HepG2 (cell line): Measurements from ENCODE around the gene MYO1B. TPM values are rescaled to one million over a fixed set of nuclear protein-coding genes. Genes with fewer than 3 reads are reported as not detected.

Source experiments
- AKAP8 ChIP-seq: sonication (generic); formaldehyde crosslinking; IDR thresholded peaks from 2 replicates; pipeline ENCODE4 v1.5.1; 2020; ENCODE audit warnings: mild to moderate bottlenecking, missing genetic modification reagents
- ARHGAP35 ChIP-seq: sonication (generic); formaldehyde crosslinking; IDR thresholded peaks from 2 replicates; pipeline ENCODE4 v1.9.0; 2022; ENCODE audit warnings: mild to moderate bottlenecking, inconsistent platforms, moderate library complexity, missing genetic modification reagents, borderline replicate concordance
- ARID2 ChIP-seq: sonication (generic); formaldehyde crosslinking; IDR thresholded peaks from 2 replicates; pipeline ENCODE4 v1.8.1; 2022; ENCODE audit warnings: mild to moderate bottlenecking, missing genetic modification reagents, borderline replicate concordance
- CHD2 ChIP-seq: IDR thresholded peaks from 2 replicates; pipeline ENCODE4 v1.6.1; 2011; ENCODE audit warnings: low read depth, low read length, improper control_type of control experiment
- HDAC2 ChIP-seq: sonication (generic); formaldehyde crosslinking; IDR thresholded peaks from 2 replicates; pipeline ENCODE4 v1.4.0; 2020; ENCODE audit warnings: missing genetic modification reagents
- ISX ChIP-seq: sonication (generic); formaldehyde crosslinking; conservative IDR thresholded peaks from 2 replicates; pipeline ENCODE4 v1.5.0; 2020; ENCODE audit warnings: missing genetic modification reagents
- LCORL ChIP-seq, 2 experiments: fragments of 450-650 bp in 1 of 2; sonication (generic) in 1 of 2; formaldehyde crosslinking in 1 of 2; IDR thresholded peaks; 2 replicates each; pipeline versions ENCODE4 v1.5.0 to v1.6.1; 2017 to 2020; ENCODE audit warnings: antibody characterized with exemption in 1 of 2, missing genetic modification reagents in 1 of 2
- MXI1 ChIP-seq: IDR thresholded peaks from 3 replicates; pipeline ENCODE4 v1.6.1; 2012; ENCODE audit warnings: low read depth, low read length, inconsistent platforms, borderline replicate concordance
- SMARCE1 ChIP-seq: fragments of 450-650 bp; IDR thresholded peaks from 2 replicates; pipeline ENCODE4 v1.6.1; 2017; ENCODE audit warnings: borderline replicate concordance
- TCF12 ChIP-seq, 2 experiments: fragments of 450-650 bp in 1 of 2; sonication (generic) in 1 of 2; formaldehyde crosslinking in 1 of 2; IDR thresholded peaks; 2 replicates each; pipeline versions ENCODE4 v1.6.1 to v1.8.0; 2017 to 2022; ENCODE audit warnings: antibody characterized with exemption in 1 of 2, mild to moderate bottlenecking in 1 of 2, missing genetic modification reagents in 1 of 2, moderate library complexity in 1 of 2
- ZNF101 ChIP-seq: sonication (generic); formaldehyde crosslinking; IDR thresholded peaks from 2 replicates; pipeline ENCODE4 v1.4.0; 2020; ENCODE audit warnings: mild to moderate bottlenecking, low read depth, missing genetic modification reagents, borderline replicate concordance
- ZNF20 ChIP-seq: sonication (generic); formaldehyde crosslinking; IDR thresholded peaks from 2 replicates; pipeline ENCODE4 v1.4.0; 2020; ENCODE audit warnings: mild to moderate bottlenecking, moderate library complexity, missing genetic modification reagents
- ZNF234 ChIP-seq: sonication (generic); formaldehyde crosslinking; conservative IDR thresholded peaks from 2 replicates; pipeline ENCODE4 v1.5.1; 2020; ENCODE audit warnings: mild to moderate bottlenecking, missing genetic modification reagents
- ZNF670 ChIP-seq: sonication (generic); formaldehyde crosslinking; IDR thresholded peaks from 2 replicates; pipeline ENCODE4 v1.8.0; 2022; ENCODE audit warnings: mild to moderate bottlenecking, missing genetic modification reagents, borderline replicate concordance
- ZNF678 ChIP-seq: sonication (generic); formaldehyde crosslinking; IDR thresholded peaks from 2 replicates; pipeline ENCODE4 v1.4.0; 2020; ENCODE audit warnings: mild to moderate bottlenecking, missing genetic modification reagents
- ZNF703 ChIP-seq: sonication (generic); formaldehyde crosslinking; IDR thresholded peaks from 2 replicates; pipeline ENCODE4 v1.5.1; 2020; ENCODE audit warnings: missing genetic modification reagents, mild to moderate bottlenecking, moderate library complexity, borderline replicate concordance
- ZSCAN9 ChIP-seq: IDR thresholded peaks from 2 replicates; pipeline ENCODE4 v1.6.1; 2016; ENCODE audit warnings: borderline replicate concordance
- ZZZ3 ChIP-seq: sonication (generic); formaldehyde crosslinking; IDR thresholded peaks from 2 replicates; pipeline ENCODE4 v1.4.0; 2020; ENCODE audit warnings: missing genetic modification reagents, mild to moderate bottlenecking, borderline replicate concordance
- polyA plus RNA-seq, 8 experiments: library from polyadenylated mRNA; depleted of rRNA in 3 of 8; stranded (reverse) in 7 of 8; unstranded in 1 of 8; fragments of >200 nt; fragmentation: Illumina TruSeq in 4 of 8; extraction: Trizol in 4 of 8; gene quantifications; 2 replicates each; pipeline versions ENCODE4 v1.2.1 to v1.2.3, GENCODE V29; 2011 to 2016; ENCODE audit warnings: low read depth in 4 of 8, missing spikeins in 1 of 8, mixed read lengths in 1 of 8; ENCODE audit not compliant: insufficient read depth in 1 of 8
- total RNA-seq, 5 experiments: library from RNA; depleted of rRNA; stranded (reverse); fragments of >200 nt; fragmentation: Illumina TruSeq; extraction: Trizol; gene quantifications; 2 replicates each; pipeline ENCODE4 v1.2.3, GENCODE V29; 2016; ENCODE audit warnings: low read depth in 1 of 5
- TF ChIP-seq, protein P1 (sequence below): sonication (generic); formaldehyde crosslinking; IDR thresholded peaks from 2 replicates; pipeline ENCODE4 v1.5.0; 2020; ENCODE audit warnings: missing genetic modification reagents
- TF ChIP-seq, protein P2 (sequence below): sonication (generic); formaldehyde crosslinking; IDR thresholded peaks from 2 replicates; pipeline ENCODE4 v1.8.1; 2022; ENCODE audit warnings: mild to moderate bottlenecking, missing genetic modification reagents
- TF ChIP-seq, protein P3 (sequence below): sonication (generic); formaldehyde crosslinking; IDR thresholded peaks from 2 replicates; pipeline ENCODE4 v1.4.0; 2020; ENCODE audit warnings: missing genetic modification reagents, borderline replicate concordance
- TF ChIP-seq, protein P4 (sequence below): sonication (generic); formaldehyde crosslinking; IDR thresholded peaks from 2 replicates; pipeline ENCODE4 v1.4.0; 2020; ENCODE audit warnings: mild to moderate bottlenecking, missing genetic modification reagents

The MYO1B gene
- total and polyA plus RNA-seq, 2 of the 13 experiments (the other 11 are each of a cell fraction or from before 2014, with no cell fraction given): 36.9 to 89.8 TPM

DNA sequence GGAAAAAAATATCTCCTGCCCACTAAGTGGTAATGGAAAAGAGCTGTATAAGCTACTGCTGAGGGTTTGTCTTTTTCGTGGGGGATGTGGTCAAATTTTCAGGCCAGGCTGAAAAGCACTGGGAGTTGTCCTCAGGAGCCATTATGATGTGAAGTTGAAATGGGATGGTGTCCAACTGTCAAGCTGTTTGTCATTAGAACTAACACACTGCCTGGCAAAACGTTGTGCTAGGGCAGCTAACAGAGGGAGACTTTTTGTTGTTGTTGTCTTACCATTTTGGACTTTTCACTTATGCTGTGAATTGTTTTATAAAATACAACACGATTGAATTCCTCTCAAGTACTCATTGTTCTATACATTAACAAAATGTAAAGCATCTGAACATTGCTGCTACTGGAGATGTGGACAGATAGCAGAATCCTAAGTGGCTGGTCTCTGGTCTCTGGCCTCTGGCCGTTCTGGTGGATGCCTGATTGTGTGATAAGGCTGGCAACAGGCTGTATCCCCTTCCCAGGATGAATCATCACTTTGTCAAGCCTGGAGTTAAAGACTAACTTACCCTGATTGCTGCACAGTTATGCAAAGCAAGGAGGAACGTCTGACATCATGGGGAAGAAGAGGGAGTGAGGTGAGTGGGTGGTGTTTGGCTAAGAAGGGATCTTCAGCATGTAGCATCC, 2.3 kb downstream of the MYO1B start (continued):
- TF ChIP-seq, protein P1, sequence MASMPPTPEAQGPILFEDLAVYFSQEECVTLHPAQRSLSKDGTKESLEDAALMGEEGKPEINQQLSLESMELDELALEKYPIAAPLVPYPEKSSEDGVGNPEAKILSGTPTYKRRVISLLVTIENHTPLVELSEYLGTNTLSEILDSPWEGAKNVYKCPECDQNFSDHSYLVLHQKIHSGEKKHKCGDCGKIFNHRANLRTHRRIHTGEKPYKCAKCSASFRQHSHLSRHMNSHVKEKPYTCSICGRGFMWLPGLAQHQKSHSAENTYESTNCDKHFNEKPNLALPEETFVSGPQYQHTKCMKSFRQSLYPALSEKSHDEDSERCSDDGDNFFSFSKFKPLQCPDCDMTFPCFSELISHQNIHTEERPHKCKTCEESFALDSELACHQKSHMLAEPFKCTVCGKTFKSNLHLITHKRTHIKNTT (CRISPR knock-in tag): no peak
- no peak for TF ChIP-seq TCF12 (IDR thresholded peaks at IDR 0.05)
- no peak for TF ChIP-seq TCF12 (CRISPR knock-in tag; IDR thresholded peaks at IDR 0.05)
- TF ChIP-seq ZNF670 (CRISPR knock-in tag): no peak; the same call in 1 of the 2 replicates
- peak; percentile 83; the same call in 1 of the 2 replicates for TF ChIP-seq ARID2
- TF ChIP-seq HDAC2: peak; percentile 95
- TF ChIP-seq ZSCAN9: peak; percentile 70; the same call in 1 of the 2 replicates
- TF ChIP-seq, protein P2, sequence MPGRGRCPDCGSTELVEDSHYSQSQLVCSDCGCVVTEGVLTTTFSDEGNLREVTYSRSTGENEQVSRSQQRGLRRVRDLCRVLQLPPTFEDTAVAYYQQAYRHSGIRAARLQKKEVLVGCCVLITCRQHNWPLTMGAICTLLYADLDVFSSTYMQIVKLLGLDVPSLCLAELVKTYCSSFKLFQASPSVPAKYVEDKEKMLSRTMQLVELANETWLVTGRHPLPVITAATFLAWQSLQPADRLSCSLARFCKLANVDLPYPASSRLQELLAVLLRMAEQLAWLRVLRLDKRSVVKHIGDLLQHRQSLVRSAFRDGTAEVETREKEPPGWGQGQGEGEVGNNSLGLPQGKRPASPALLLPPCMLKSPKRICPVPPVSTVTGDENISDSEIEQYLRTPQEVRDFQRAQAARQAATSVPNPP (CRISPR knock-in tag): no peak
- TF ChIP-seq ZZZ3 (CRISPR knock-in tag): no peak
- TF ChIP-seq, protein P3, sequence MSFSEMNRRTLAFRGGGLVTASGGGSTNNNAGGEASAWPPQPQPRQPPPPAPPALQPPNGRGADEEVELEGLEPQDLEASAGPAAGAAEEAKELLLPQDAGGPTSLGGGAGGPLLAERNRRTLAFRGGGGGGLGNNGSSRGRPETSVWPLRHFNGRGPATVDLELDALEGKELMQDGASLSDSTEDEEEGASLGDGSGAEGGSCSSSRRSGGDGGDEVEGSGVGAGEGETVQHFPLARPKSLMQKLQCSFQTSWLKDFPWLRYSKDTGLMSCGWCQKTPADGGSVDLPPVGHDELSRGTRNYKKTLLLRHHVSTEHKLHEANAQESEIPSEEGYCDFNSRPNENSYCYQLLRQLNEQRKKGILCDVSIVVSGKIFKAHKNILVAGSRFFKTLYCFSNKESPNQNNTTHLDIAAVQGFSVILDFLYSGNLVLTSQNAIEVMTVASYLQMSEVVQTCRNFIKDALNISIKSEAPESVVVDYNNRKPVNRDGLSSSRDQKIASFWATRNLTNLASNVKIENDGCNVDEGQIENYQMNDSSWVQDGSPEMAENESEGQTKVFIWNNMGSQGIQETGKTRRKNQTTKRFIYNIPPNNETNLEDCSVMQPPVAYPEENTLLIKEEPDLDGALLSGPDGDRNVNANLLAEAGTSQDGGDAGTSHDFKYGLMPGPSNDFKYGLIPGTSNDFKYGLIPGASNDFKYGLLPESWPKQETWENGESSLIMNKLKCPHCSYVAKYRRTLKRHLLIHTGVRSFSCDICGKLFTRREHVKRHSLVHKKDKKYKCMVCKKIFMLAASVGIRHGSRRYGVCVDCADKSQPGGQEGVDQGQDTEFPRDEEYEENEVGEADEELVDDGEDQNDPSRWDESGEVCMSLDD: peak; percentile 29; the same call in 1 of the 2 replicates
- TF ChIP-seq, protein P4, sequence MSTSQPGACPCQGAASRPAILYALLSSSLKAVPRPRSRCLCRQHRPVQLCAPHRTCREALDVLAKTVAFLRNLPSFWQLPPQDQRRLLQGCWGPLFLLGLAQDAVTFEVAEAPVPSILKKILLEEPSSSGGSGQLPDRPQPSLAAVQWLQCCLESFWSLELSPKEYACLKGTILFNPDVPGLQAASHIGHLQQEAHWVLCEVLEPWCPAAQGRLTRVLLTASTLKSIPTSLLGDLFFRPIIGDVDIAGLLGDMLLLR (CRISPR knock-in tag): no peak
- TF ChIP-seq LCORL (IDR thresholded peaks at IDR 0.05): peak; percentile 88
- peak; percentile 92 for TF ChIP-seq LCORL (CRISPR knock-in tag; IDR thresholded peaks at IDR 0.05)
- no peak for TF ChIP-seq SMARCE1
- no peak for TF ChIP-seq CHD2
- TF ChIP-seq ZNF678: no peak
- TF ChIP-seq MXI1: peak; percentile 59; the same call in 1 of the 3 replicates
- no peak for TF ChIP-seq ZNF234 (CRISPR knock-in tag)
- no peak for TF ChIP-seq ZNF703 (CRISPR knock-in tag)
- no peak for TF ChIP-seq ZNF101
- 0 out of 2 replicates have a peak, but pooled peaks have one; percentile 4 for TF ChIP-seq AKAP8 (CRISPR knock-in tag)
- TF ChIP-seq ISX (CRISPR knock-in tag): no peak
- TF ChIP-seq ZNF20: no peak
- no peak for TF ChIP-seq ARHGAP35 (CRISPR knock-in tag)
